Spleen (tissue), 11 donors: ENCODE measurements around the gene DAZAP1. TPM values are rescaled to one million over a fixed set of nuclear protein-coding genes. Genes with fewer than 3 reads are reported as not detected.

Source experiments
- DNase-seq: peaks from one replicate; pipeline ENCODE4 v3.0.0-alpha.2; 2020
- H3K27ac ChIP-seq, 8 donors: fragments of 200-600 bp; sonication (generic) in 7 of 8; 1 replicate in 4 of 8; 2 replicates in 4 of 8; pipeline versions ENCODE4 v1.5.0 to v1.8.0; 2016 to 2021; ENCODE audit warnings: inconsistent platforms in 4 of 8, mild to moderate bottlenecking in 4 of 8, moderate library complexity in 1 of 8
- H3K27me3 ChIP-seq, 7 donors: fragments of 200-600 bp; sonication (generic) in 6 of 7; replicated peaks in 1 of 7; 1 replicate in 4 of 7; 2 replicates in 3 of 7; pipeline versions ENCODE4 v1.5.0 to v1.8.0; 2016 to 2021; ENCODE audit warnings: inconsistent platforms in 3 of 7, mild to moderate bottlenecking in 1 of 7
- H3K36me3 ChIP-seq, 6 donors: fragments of 200-600 bp; sonication (generic) in 5 of 6; 1 replicate in 4 of 6; 2 replicates in 2 of 6; pipeline versions ENCODE4 v1.5.0 to v1.8.0; 2016 to 2021; ENCODE audit warnings: inconsistent platforms in 2 of 6
- H3K4me1 ChIP-seq, 6 donors: fragments of 200-600 bp; sonication (generic) in 5 of 6; 1 replicate in 3 of 6; 2 replicates in 3 of 6; pipeline versions ENCODE4 v1.5.0 to v1.8.0; 2016 to 2021; ENCODE audit warnings: inconsistent platforms in 3 of 6
- H3K4me3 ChIP-seq, 8 donors: fragments of 200-600 bp; sonication (generic) in 7 of 8; 1 replicate in 4 of 8; 2 replicates in 4 of 8; pipeline versions ENCODE4 v1.5.0 to v1.8.0; 2016 to 2021; ENCODE audit warnings: inconsistent platforms in 4 of 8, mild to moderate bottlenecking in 4 of 8, moderate library complexity in 2 of 8
- H3K9me3 ChIP-seq, 8 donors: fragments of 200-600 bp; sonication (generic) in 7 of 8; 1 replicate in 4 of 8; 2 replicates in 4 of 8; pipeline versions ENCODE4 v1.5.0 to v1.8.0; 2016 to 2021; ENCODE audit warnings: inconsistent platforms in 4 of 8
- POLR2A ChIP-seq, 3 donors: fragments of 450-650 bp; IDR thresholded peaks; one replicate each; pipeline ENCODE4 v1.5.1; 2017; ENCODE audit warnings: antibody characterized with exemption in 3 of 3, mild to moderate bottlenecking in 1 of 3
- POLR2AphosphoS5 ChIP-seq, 3 donors: sonication (generic); formaldehyde crosslinking; IDR thresholded peaks; one replicate each; pipeline ENCODE4 v1.5.1; 2017; ENCODE audit warnings: antibody characterized with exemption in 3 of 3
- WGBS, 5 donors: extraction: QIAGEN DNeasy Blood & Tissue Kit in 3 of 5; methylation state at CpG; one replicate each; pipeline versions ENCODE4 v1.1.5 to v1.1.7; 2013 to 2018; 5-methylcytosine and 5-hydroxymethylcytosine counted together
- intact Hi-C: fragments of 100-400 bp; cut with DNase I; formaldehyde crosslinking; loops from one replicate; pipeline ENCODE4 v1.15.0; 2023; ENCODE audit warnings: low total_unique reads
- polyA plus RNA-seq, 3 donors: library from polyadenylated mRNA; stranded (reverse); fragments of 200-250 nt; gene quantifications; one replicate each; pipeline ENCODE4 v1.2.1, GENCODE V29; 2013
- total RNA-seq, 7 donors: library from RNA; depleted of rRNA in 3 of 7; stranded (reverse); fragments of >200 nt in 3 of 7; fragmentation: NEBNext Ultra II Directional in 4 of 7; extraction: Animal tissue kit (Norgen Biotek cat#: 25700) in 4 of 7; gene quantifications; one replicate each; pipeline versions ENCODE4 v1.1.0 to v1.2.1, GENCODE V29; 2016 to 2021
- TF ChIP-seq, protein P1 (sequence below), 11 experiments: fragments of 200-600 bp in 7 of 11; fragments of 450-650 bp in 4 of 11; sonication (generic) in 4 of 11; IDR thresholded peaks in 8 of 11; conservative IDR thresholded peaks in 3 of 11; 1 replicate in 7 of 11; 2 replicates in 4 of 11; pipeline versions ENCODE4 v1.4.0 to v1.8.0; 2016 to 2021; ENCODE audit warnings: antibody characterized with exemption in 11 of 11, inconsistent platforms in 4 of 11, mild to moderate bottlenecking in 1 of 11
- donor health status: healthy with polysubstance abuse.
- donor health status: DM: no; HTN: no; CAD: no; lungs with moderate emphysema.
- donor health status: DM: no; HTN: no; CAD: no.
- donor health status: Bipolar disorder and iron deficiency.
- donor health status: healthy.
- donor health status: DM: no; HTN: no; CAD: no.
- donor health status: DM: yes; HTN: yes; CAD: no.

Gene DAZAP1
- total and polyA plus RNA-seq, 10 donors = 43.8 to 137 (median 99.6) TPM

DNA sequence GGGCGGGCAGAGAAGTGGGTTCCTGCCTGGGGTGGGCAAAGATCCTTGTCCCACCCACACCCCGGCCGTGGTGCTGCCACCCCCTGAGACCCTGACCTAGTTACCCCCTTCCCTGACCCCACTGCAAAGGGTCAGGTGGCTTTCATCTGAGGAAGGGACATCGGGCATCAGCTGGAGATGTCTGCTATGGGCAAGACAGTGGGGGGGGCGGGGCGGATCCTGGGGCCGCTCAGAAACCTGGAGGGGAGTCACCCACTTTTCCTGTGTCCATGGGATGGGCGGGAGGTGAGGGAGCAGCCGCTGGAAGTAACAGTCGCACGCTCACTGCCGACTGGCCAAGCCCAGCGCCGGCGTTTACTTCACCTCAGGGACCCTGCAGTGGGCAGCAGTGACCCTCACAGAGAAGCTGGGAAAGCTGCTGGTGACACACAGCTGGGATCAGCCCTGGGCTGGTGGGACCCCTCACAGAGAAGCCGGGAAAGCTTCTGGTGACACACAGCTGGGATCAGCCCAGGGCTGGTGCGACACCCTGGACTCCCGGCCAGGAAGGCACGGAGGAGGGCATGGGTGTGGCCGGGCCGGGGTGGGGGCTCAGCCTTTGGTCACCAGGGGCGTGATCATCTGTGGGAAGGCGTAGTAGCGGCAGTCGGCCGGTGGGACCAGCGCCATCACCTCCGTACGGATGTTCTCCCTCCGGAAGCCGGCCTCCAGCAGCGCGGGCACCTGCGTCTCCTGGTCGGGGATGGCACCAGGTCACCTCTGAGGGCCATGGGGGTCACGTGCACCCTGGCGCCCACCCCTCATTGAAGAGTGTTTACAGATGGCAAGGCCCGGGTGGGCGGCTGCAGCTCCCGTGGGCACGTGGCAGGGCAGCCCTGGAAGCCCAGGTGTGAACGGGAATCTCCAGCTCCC lies 10.4 kb upstream of the DAZAP1 start:
- 51 to 79% (median 77%) methylated on average over 14 to 42 of the region's 42 CpGs for WGBS, 5 donors
- TF ChIP-seq POLR2AphosphoS5 (IDR thresholded peaks at IDR 0.05) = peak in 1 of 3 donors; percentile 44
- TF ChIP-seq, protein P1, sequence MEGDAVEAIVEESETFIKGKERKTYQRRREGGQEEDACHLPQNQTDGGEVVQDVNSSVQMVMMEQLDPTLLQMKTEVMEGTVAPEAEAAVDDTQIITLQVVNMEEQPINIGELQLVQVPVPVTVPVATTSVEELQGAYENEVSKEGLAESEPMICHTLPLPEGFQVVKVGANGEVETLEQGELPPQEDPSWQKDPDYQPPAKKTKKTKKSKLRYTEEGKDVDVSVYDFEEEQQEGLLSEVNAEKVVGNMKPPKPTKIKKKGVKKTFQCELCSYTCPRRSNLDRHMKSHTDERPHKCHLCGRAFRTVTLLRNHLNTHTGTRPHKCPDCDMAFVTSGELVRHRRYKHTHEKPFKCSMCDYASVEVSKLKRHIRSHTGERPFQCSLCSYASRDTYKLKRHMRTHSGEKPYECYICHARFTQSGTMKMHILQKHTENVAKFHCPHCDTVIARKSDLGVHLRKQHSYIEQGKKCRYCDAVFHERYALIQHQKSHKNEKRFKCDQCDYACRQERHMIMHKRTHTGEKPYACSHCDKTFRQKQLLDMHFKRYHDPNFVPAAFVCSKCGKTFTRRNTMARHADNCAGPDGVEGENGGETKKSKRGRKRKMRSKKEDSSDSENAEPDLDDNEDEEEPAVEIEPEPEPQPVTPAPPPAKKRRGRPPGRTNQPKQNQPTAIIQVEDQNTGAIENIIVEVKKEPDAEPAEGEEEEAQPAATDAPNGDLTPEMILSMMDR (IDR thresholded peaks at IDR 0.05 in 8 of 11, conservative IDR thresholded peaks at IDR 0.05 in 3 of 11) = no peak
- no peak for TF ChIP-seq POLR2A (IDR thresholded peaks at IDR 0.05)
- intact Hi-C loops = no loop called here
- Histone ChIP-seq H3K4me3 (no peak overlapping the region), H3K4me1 (peaks cover 11 to 45% (median 30%) of the 10 kb centered on the region in 6 donors), H3K9me3 (no peaks in the 10 kb centered on the region), H3K27ac (no peak overlapping the region), H3K27me3 (peaks cover 0 to 20% (median under 1%) of the 10 kb centered on the region in 7 donors), H3K36me3 (peaks cover 0 to 43% (median 27%) of the 10 kb centered on the region in 6 donors)
- DNase-seq = no peak

DNA sequence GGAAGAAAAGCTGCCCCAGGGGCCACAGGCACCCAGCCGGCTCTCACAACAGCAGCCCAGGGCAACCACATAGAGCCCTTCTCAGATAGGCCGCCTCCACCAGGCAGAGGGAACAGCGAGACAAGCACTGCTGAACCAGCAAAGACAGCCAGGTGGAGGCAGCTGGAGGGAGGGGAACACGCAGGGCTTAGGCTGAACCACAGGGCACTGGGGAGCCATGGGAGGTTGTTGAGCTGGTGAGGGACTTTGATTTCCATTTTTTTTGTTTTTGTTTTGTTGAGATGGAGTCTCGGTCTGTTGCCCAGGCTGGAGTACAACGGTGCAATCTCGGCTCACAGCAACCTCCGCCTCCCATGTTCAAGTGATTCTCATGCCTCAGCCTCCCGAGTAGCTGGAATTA lies 9.5 kb upstream of the DAZAP1 start:
- H3K4me1 ChIP-seq = peaks cover 14 to 53% (median 38%) of the 10 kb centered on the region in 6 donors
- 85 to 91% (median 90%) methylated on average over 8 to 9 of the region's 9 CpGs for WGBS, 5 donors
- H3K9me3 ChIP-seq = no peaks in the 10 kb centered on the region
- H3K27me3 ChIP-seq = peaks cover 0 to 28% (median 7%) of the 10 kb centered on the region in 7 donors
- intact Hi-C loops = no loop called here
- no peak for DNase-seq
- TF ChIP-seq POLR2AphosphoS5 (IDR thresholded peaks at IDR 0.05) (no peak), POLR2A (IDR thresholded peaks at IDR 0.05) (no peak)
- TF ChIP-seq, protein P1 (IDR thresholded peaks at IDR 0.05 in 8 of 11, conservative IDR thresholded peaks at IDR 0.05 in 3 of 11) = no peak
- peaks cover 0 to 35% (median 20%) of the 10 kb centered on the region in 6 donors for H3K36me3 ChIP-seq
- no peak overlapping the region for H3K4me3 ChIP-seq
- no peak overlapping the region for H3K27ac ChIP-seq

DNA sequence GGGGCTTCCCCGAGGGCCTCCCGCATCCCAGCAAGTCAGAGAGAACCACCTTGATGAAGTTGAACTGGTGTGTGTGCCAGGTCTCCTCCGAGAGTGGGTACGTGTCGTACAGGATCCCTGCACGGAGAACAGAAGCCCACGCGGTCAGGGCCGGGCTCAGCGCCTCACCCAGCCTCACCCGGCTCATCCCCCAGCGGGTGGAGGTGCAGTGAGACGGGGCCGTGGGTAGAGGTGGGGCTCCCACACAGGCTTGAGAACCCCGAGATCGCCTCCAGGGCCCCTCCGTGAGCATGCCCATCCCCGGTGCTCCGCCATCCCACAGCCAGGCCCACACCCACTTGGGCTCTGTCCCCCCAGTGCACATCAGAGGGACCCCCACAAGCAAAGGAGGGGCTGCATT lies 8.3 kb upstream of the DAZAP1 start:
- H3K9me3 ChIP-seq = no peaks in the 10 kb centered on the region
- WGBS, 5 donors = 84 to 94% (median 85%) methylated on average over 5 to 19 of the region's 19 CpGs
- no peak overlapping the region for H3K4me3 ChIP-seq
- intact Hi-C loops = no loop called here
- TF ChIP-seq POLR2A (IDR thresholded peaks at IDR 0.05) = no peak
- TF ChIP-seq POLR2AphosphoS5 (IDR thresholded peaks at IDR 0.05) = no peak
- TF ChIP-seq, protein P1 (IDR thresholded peaks at IDR 0.05 in 8 of 11, conservative IDR thresholded peaks at IDR 0.05 in 3 of 11) = no peak
- H3K27me3 ChIP-seq = peaks cover 0 to 40% (median 7%) of the 10 kb centered on the region in 7 donors
- peaks cover 14 to 61% (median 41%) of the 10 kb centered on the region in 6 donors for H3K4me1 ChIP-seq
- DNase-seq = no peak
- H3K27ac ChIP-seq = no peak overlapping the region
- H3K36me3 ChIP-seq = peaks cover 0 to 23% (median 8%) of the 10 kb centered on the region in 6 donors

DNA sequence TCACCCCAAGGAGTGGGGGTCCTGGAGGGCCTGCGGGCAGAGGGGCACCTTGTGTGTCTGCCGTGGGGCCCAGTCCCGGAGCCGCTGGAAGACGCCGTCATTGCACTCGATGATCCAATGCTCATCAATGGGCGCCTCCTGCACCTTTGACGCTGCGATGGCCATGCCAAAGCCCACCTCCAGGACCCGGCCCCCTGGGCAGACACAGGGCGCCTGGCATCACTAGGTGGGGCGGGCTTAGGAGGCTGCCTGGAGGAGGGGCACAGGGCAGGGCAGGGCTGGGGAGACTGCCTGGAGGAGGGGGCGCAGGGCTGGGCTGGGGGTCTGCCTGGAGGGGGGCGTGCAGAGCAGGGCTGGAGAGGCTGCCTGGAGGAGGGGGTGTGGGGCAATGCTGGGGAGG lies 7.6 kb upstream of the DAZAP1 start:
- no peak for DNase-seq
- Histone ChIP-seq H3K4me1 (peaks cover 14 to 67% (median 41%) of the 10 kb centered on the region in 6 donors), H3K36me3 (peaks cover 0 to 16% (median 3%) of the 10 kb centered on the region in 6 donors), H3K4me3 (no peak overlapping the region), H3K27me3 (peaks cover 0 to 40% (median 7%) of the 10 kb centered on the region in 7 donors), H3K9me3 (no peaks in the 10 kb centered on the region), H3K27ac (no peak overlapping the region)
- intact Hi-C loops = loop anchor here (10.0 kb wide), 1 partner anchor 125 kb away; the partner anchor contains the start of gene FAM174C
- TF ChIP-seq POLR2A (IDR thresholded peaks at IDR 0.05) (no peak), POLR2AphosphoS5 (IDR thresholded peaks at IDR 0.05) (no peak)
- TF ChIP-seq, protein P1 (IDR thresholded peaks at IDR 0.05 in 8 of 11, conservative IDR thresholded peaks at IDR 0.05 in 3 of 11) = no peak
- WGBS, 5 donors = 89 to 98% (median 95%) methylated on average over 5 to 15 of the region's 15 CpGs
